DOHH2 (cell line): Measurements from ENCODE around the gene UNC50.

Source experiments
- EZH2phosphoT487 ChIP-seq: fragments of 200-600 bp; sonication (generic); IDR thresholded peaks from 2 replicates; pipeline ENCODE4 v1.6.1; 2017; ENCODE audit warnings: borderline replicate concordance, mild to moderate bottlenecking, antibody characterized with exemption, low read length, moderate library complexity, mixed read lengths
- TF ChIP-seq, protein P1 (sequence below): fragments of 200-600 bp; sonication (generic); IDR thresholded peaks from one replicate; pipeline ENCODE4 v1.5.1; 2014; ENCODE audit warnings: antibody characterized with exemption, mild to moderate bottlenecking, low read depth, low read length; ENCODE audit not compliant: poor library complexity, severe bottlenecking

DNA sequence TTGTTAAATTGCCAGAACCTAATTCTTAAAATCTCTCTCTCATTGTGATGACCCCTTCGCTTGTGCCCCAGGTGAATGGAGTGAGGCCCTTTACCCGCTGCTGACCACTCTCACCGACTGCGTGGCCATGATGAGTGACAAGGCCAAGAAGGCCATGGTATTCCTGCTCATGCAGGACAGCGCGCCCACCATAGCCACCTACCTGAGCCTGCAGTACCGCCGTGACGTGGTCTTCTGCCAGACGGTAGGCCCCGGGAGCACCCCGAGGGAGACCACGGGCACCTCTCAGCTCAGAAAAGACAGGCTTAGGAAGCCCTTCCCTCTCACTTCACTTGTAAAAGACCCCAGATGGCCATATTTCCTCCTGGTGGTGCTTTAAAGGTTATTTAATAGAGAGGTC lies 45.0 kb upstream of the UNC50 start:
- TF ChIP-seq, protein P1, sequence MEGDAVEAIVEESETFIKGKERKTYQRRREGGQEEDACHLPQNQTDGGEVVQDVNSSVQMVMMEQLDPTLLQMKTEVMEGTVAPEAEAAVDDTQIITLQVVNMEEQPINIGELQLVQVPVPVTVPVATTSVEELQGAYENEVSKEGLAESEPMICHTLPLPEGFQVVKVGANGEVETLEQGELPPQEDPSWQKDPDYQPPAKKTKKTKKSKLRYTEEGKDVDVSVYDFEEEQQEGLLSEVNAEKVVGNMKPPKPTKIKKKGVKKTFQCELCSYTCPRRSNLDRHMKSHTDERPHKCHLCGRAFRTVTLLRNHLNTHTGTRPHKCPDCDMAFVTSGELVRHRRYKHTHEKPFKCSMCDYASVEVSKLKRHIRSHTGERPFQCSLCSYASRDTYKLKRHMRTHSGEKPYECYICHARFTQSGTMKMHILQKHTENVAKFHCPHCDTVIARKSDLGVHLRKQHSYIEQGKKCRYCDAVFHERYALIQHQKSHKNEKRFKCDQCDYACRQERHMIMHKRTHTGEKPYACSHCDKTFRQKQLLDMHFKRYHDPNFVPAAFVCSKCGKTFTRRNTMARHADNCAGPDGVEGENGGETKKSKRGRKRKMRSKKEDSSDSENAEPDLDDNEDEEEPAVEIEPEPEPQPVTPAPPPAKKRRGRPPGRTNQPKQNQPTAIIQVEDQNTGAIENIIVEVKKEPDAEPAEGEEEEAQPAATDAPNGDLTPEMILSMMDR = no peak
- TF ChIP-seq EZH2phosphoT487 = no peak
